GM12892 (cell line): ENCODE data around the gene SCG5.

ENCODE experiments used
- POLR2A ChIP-seq: IDR thresholded peaks from 2 replicates; pipeline ENCODE4 v1.6.1; 2011; ENCODE audit warnings: low read depth, low read length, control low read depth
- POLR2AphosphoS5 ChIP-seq: IDR thresholded peaks from 2 replicates; pipeline ENCODE4 v1.6.1; 2011; ENCODE audit warnings: low read depth, low read length, control low read depth
- TAF1 ChIP-seq: IDR thresholded peaks from 2 replicates; pipeline ENCODE4 v1.6.1; 2011; ENCODE audit warnings: low read depth, mild to moderate bottlenecking, control low read depth, low read length, borderline replicate concordance

DNA sequence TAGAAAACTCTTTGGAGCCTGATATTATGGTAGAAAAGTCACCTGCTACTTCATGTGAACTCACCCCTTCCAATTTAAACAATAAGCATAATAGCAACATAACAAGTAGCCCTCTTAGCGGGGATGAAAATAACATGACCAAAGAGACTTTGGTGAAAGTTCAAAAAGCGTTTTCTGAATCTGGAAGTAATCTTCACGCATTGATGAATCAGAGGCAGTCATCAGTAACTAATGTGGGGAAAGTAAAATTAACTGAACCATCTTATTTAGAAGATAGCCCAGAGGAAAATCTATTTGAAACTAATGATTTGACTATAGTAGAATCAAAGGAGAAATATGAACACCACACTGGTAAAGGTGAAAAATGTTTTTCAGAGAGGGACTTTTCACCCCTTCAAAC, 5.1 kb upstream of the SCG5 start:
- TF ChIP-seq POLR2A (no peak), POLR2AphosphoS5 (no peak), TAF1 (no peak)
